GM12878 (cell line): Measurements from ENCODE around the gene PSMD10. TPM values are rescaled to one million over a fixed set of nuclear protein-coding genes. Genes with fewer than 3 reads are reported as not detected.

Source experiments
- ATAC-seq: fragments of 200-7000 bp; cut with Tn5 transposase; 3 replicates; pipeline ENCODE4 v1.9.1; 2020; ENCODE audit warnings: mild to moderate bottlenecking, moderate library complexity
- BruUV-seq: library from RNA; stranded (reverse); fragments of 400-500 nt; replicated peaks from 2 replicates; lab custom pipeline; 2021; lab: Mats Ljungman, UMichigan
- CTCF ChIA-PET: fragments of 300-600 bp; sonication (Branson Sonifier 250); formaldehyde crosslinking; extraction: SDS; loops from one replicate; lab custom pipeline; 2021; ENCODE audit warnings: inconsistent platforms; lab: Yijun Ruan, JAX
- POLR2A ChIA-PET: fragments of 350-600 bp; formaldehyde crosslinking; extraction: SDS; loops from one replicate; lab custom pipeline; 2021; ENCODE audit warnings: inconsistent platforms; lab: Charles Lee
- RAD21 ChIA-PET: fragments of 300-600 bp; sonication (Branson Sonifier 250); formaldehyde crosslinking; loops from one replicate; lab custom pipeline; 2023; ENCODE audit warnings: antibody characterized with exemption; ENCODE audit not compliant: unreplicated experiment; lab: Charles Lee
- SMC1A ChIA-PET: fragments of 300-600 bp; sonication (Branson Sonifier 250); formaldehyde crosslinking; loops from one replicate; lab custom pipeline; 2023; ENCODE audit not compliant: unreplicated experiment, uncharacterized antibody; lab: Charles Lee
- DNase-seq: peaks from one replicate; pipeline ENCODE4 v3.0.0-alpha.2; 2011; ENCODE audit warnings: low read depth, low spot score
- FAIRE-seq: peaks from 3 replicates; lab custom pipeline; 2011; peaks lifted over from hg19 to GRCh38; lab: Jason Lieb, UNC
- H2AFZ ChIP-seq: 2 replicates; pipeline ENCODE4 v1.6.0; 2011; ENCODE audit warnings: low read depth, low read length, control low read depth; ENCODE audit not compliant: control insufficient read depth
- H3K27ac ChIP-seq: 2 replicates; pipeline ENCODE4 v1.5.1; 2011; ENCODE audit warnings: control low read depth; ENCODE audit not compliant: control insufficient read depth, insufficient read depth
- H3K27me3 ChIP-seq, 2 experiments: replicated peaks in 1 of 2; 2 replicates each; pipeline versions ENCODE4 v1.6.0 to v1.6.1; 2011; ENCODE audit warnings: low read length in 1 of 2; ENCODE audit not compliant: control insufficient read depth in 2 of 2, insufficient read depth in 2 of 2
- H3K36me3 ChIP-seq, 2 experiments: 2 replicates each; pipeline ENCODE4 v1.5.1; 2011; ENCODE audit warnings: low read length in 1 of 2; ENCODE audit not compliant: control insufficient read depth in 2 of 2, insufficient read depth in 2 of 2
- H3K4me1 ChIP-seq: 2 replicates; pipeline ENCODE4 v1.6.1; 2011; ENCODE audit warnings: mild to moderate bottlenecking, low read length, moderate library complexity, mixed read lengths; ENCODE audit not compliant: control insufficient read depth, insufficient read depth
- H3K4me2 ChIP-seq: 2 replicates; pipeline ENCODE4 v1.6.0; 2011; ENCODE audit warnings: control low read depth; ENCODE audit not compliant: control insufficient read depth, insufficient read depth
- H3K4me3 ChIP-seq: fragments of 200-600 bp; sonication (generic); 2 replicates; pipeline ENCODE4 v1.5.1; 2016
- H3K79me2 ChIP-seq: 2 replicates; pipeline ENCODE4 v1.6.0; 2011; ENCODE audit warnings: low read length; ENCODE audit not compliant: control insufficient read depth, insufficient read depth
- H3K9ac ChIP-seq: 2 replicates; pipeline ENCODE4 v1.8.0; 2011; ENCODE audit warnings: low read length, control low read depth, mixed read lengths; ENCODE audit not compliant: control insufficient read depth, insufficient read depth
- H3K9me3 ChIP-seq: replicated peaks from 3 replicates; pipeline ENCODE4 v1.5.1; 2011; ENCODE audit warnings: mild to moderate bottlenecking, low read length; ENCODE audit not compliant: control insufficient read depth, insufficient read depth
- H4K20me1 ChIP-seq: 2 replicates; pipeline ENCODE4 v1.6.0; 2011; ENCODE audit not compliant: control insufficient read depth, insufficient read depth
- IRF4 ChIP-seq: IDR thresholded peaks from 2 replicates; pipeline ENCODE4 v1.6.1; 2011; ENCODE audit warnings: low read depth, low read length
- KDM1A ChIP-seq: fragments of 200-600 bp; sonication (generic); IDR thresholded peaks from 2 replicates; pipeline ENCODE4 v1.6.1; 2016; ENCODE audit warnings: borderline replicate concordance
- NKRF ChIP-seq: fragments of 450-650 bp; conservative IDR thresholded peaks from 2 replicates; pipeline ENCODE4 v1.6.1; 2017; ENCODE audit warnings: mild to moderate bottlenecking, moderate library complexity
- PAX8 ChIP-seq: fragments of 450-650 bp; IDR thresholded peaks from 2 replicates; pipeline ENCODE4 v1.6.1; 2017; ENCODE audit warnings: mild to moderate bottlenecking, moderate library complexity
- PBX3 ChIP-seq: IDR thresholded peaks from 2 replicates; pipeline ENCODE4 v1.6.1; 2011; ENCODE audit warnings: mild to moderate bottlenecking, low read depth, low read length, moderate library complexity; ENCODE audit not compliant: insufficient replicate concordance
- PML ChIP-seq: IDR thresholded peaks from 2 replicates; pipeline ENCODE4 v1.6.1; 2012; ENCODE audit warnings: low read length, inconsistent platforms
- SIX5 ChIP-seq: IDR thresholded peaks from 2 replicates; pipeline ENCODE4 v1.6.1; 2011; ENCODE audit warnings: mild to moderate bottlenecking, low read depth, low read length, moderate library complexity; ENCODE audit not compliant: severe bottlenecking
- TCF12 ChIP-seq: IDR thresholded peaks from 2 replicates; pipeline ENCODE4 v1.6.1; 2011; ENCODE audit warnings: low read depth, mild to moderate bottlenecking, low read length
- ZNF592 ChIP-seq: fragments of 450-650 bp; IDR thresholded peaks from 2 replicates; pipeline ENCODE4 v1.6.1; 2017; ENCODE audit warnings: mild to moderate bottlenecking, moderate library complexity
- WGBS: methylation state at CpG from one replicate; pipeline ENCODE4 v1.1.6; 2016; ENCODE audit warnings: low lambda C conversion rate; ENCODE audit not compliant: insufficient replicate concordance, insufficient coverage; ENCODE audit errors: missing lambda C conversion rate; 5-methylcytosine and 5-hydroxymethylcytosine counted together
- in situ Hi-C: fragments of 300-500 bp; cut with MboI; formaldehyde crosslinking; loops from 9 replicates; pipeline ENCODE4 v1.14.3; 2018; ENCODE audit warnings: mixed read lengths
- intact Hi-C: fragments of 100-400 bp; cut with micrococcal nuclease; formaldehyde crosslinking; loops from one replicate; pipeline ENCODE4 v1.14.2; 2022; ENCODE audit not compliant: unreplicated experiment
- polyA plus RNA-seq, 11 experiments: library from polyadenylated mRNA; depleted of rRNA in 4 of 11; unstranded in 6 of 11; stranded (reverse) in 5 of 11; fragments of >200 nt; fragmentation: Nextera tagmentation in 4 of 11; fragmentation: Illumina TruSeq in 1 of 11; extraction: Ambion mirVana in 4 of 11; extraction: Trizol in 1 of 11; gene quantifications; 1 replicate in 1 of 11; 2 replicates in 10 of 11; pipeline versions ENCODE4 v1.2.1 to v1.2.3, GENCODE V29; 2011 to 2016; ENCODE audit warnings: inconsistent platforms in 2 of 11, missing spikeins in 2 of 11, low read depth in 1 of 11
- total RNA-seq, 4 experiments: library from RNA; depleted of rRNA in 3 of 4; stranded (reverse); fragments of >200 nt in 3 of 4; fragmentation: Illumina TruSeq in 1 of 4; extraction: Trizol in 1 of 4; gene quantifications; 2 replicates each; pipeline versions ENCODE4 v1.2.1 to v1.2.3, GENCODE V29; 2013 to 2021

PSMD10 gene
- total and polyA plus RNA-seq, 10 of the 15 experiments (the other 5 are each of a cell fraction or from before 2014, with no cell fraction given): 46.9 to 152 (median 75.4) TPM

- no peak for TF ChIP-seq PBX3
- TF ChIP-seq, all 136 proteins: peak for 0
Observed at GRCh38 chrX:108044554-108045256, 46.6 kb downstream of the PSMD10 start, which contains the start of gene VSIG1 (continued).

- Histone ChIP-seq H3K27me3 (no peaks in the 10 kb centered on the region), H3K9ac (no peak overlapping the region), H2AFZ (no peak overlapping the region), H3K4me1 (no peaks in the 10 kb centered on the region), H3K9me3 (no peaks in the 10 kb centered on the region), H3K27ac (no peak overlapping the region), H4K20me1 (no peaks in the 10 kb centered on the region), H3K36me3 (no peaks in the 10 kb centered on the region), H3K4me3 (no peak overlapping the region), H3K4me2 (no peak overlapping the region), H3K79me2 (no peaks in the 10 kb centered on the region)
- BruUV-seq: no TSS peak
- WGBS: 30% methylated on average over 4 of the region's 4 CpGs
- TF ChIP-seq IRF4 (no peak), SIX5 (no peak), PAX8 (no peak), ZNF592 (no peak), NKRF (no peak), KDM1A (no peak), PML (no peak), TCF12 (no peak)
- in situ Hi-C loops: no loop called here
- ChIA-PET CTCF (no interaction called here), POLR2A (no interaction called here), SMC1A (no interaction called here), RAD21 (no interaction called here)
- FAIRE-seq (no peak), ATAC-seq (no peak), DNase-seq (no peak)
- intact Hi-C loops: no loop called here
Observed at GRCh38 chrX:108036298-108036973, 54.9 kb downstream of the PSMD10 start.
